Mesodermal cell (in vitro differentiated cells): ENCODE data around the gene RAPSN.

Source experiments
- H3K27ac ChIP-seq: 2 replicates; pipeline ENCODE4 v1.7.0; 2013; ENCODE audit warnings: mild to moderate bottlenecking, low read depth, low read length, moderate library complexity; ENCODE audit not compliant: severe bottlenecking
- H3K36me3 ChIP-seq: 2 replicates; pipeline ENCODE4 v1.7.1; 2013; ENCODE audit warnings: mild to moderate bottlenecking, low read length, moderate library complexity; ENCODE audit not compliant: control insufficient read depth, insufficient read depth
- H3K4me1 ChIP-seq: one replicate; pipeline ENCODE4 v1.7.1; 2013; ENCODE audit warnings: mild to moderate bottlenecking, low read length; ENCODE audit not compliant: insufficient read depth, control insufficient read depth, poor library complexity, severe bottlenecking
- H3K4me3 ChIP-seq: 2 replicates; pipeline ENCODE4 v1.7.0; 2013; ENCODE audit warnings: low read length, control low read depth, mild to moderate bottlenecking; ENCODE audit not compliant: insufficient read depth, poor library complexity, severe bottlenecking; ENCODE audit errors: extremely low read depth
- H3K9me3 ChIP-seq: 2 replicates; pipeline ENCODE4 v1.7.1; 2013; ENCODE audit warnings: mild to moderate bottlenecking, low read length, moderate library complexity; ENCODE audit not compliant: control insufficient read depth
- WGBS, 2 experiments: methylation state at CpG; one replicate each; pipeline ENCODE4 v1.1.5; 2013; ENCODE audit warnings: missing lambda C conversion rate in 2 of 2; ENCODE audit not compliant: insufficient coverage in 2 of 2; 5-methylcytosine and 5-hydroxymethylcytosine counted together

RAPSN gene

GRCh38 chr11:47395223-47396048, 53.5 kb downstream of the RAPSN start:
- Histone ChIP-seq H3K27ac (peak overlapping the region; percentile 33), H3K36me3 (no peaks in the 10 kb centered on the region), H3K9me3 (no peaks in the 10 kb centered on the region), H3K4me1 (peaks cover 45% of the 10 kb centered on the region), H3K4me3 (no peak overlapping the region)
- 96 to 97% methylated on average over 11 to 21 of the region's 25 CpGs for WGBS, 2 experiments

GRCh38 chr11:47394322-47395222, 54.4 kb downstream of the RAPSN start:
- 86 to 94% methylated on average over 26 to 29 of the region's 39 CpGs for WGBS, 2 experiments
- H3K4me3 ChIP-seq = no peak overlapping the region
- peaks cover 40% of the 10 kb centered on the region for H3K4me1 ChIP-seq
- peak overlapping the region; percentile 47 for H3K27ac ChIP-seq
- H3K9me3 ChIP-seq = no peaks in the 10 kb centered on the region
- no peaks in the 10 kb centered on the region for H3K36me3 ChIP-seq

DNA sequence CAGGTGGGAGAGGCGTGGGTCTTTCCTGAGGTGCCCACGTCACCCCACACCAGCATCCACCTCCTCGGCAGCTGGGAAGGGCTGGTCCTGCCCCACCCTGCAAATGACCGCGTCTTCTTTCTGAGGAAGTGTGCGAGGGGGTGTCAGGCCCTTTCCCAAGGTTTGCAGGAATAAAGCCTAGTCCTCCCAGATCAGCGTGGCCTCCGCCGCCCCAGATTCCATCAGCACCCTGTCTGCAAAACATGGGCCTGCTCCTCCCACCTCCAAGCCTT, 55.0 kb downstream of the RAPSN start:
- 91 to 94% methylated on average over 8 to 9 of the region's 9 CpGs for WGBS, 2 experiments
- peak overlapping the region; percentile 47 for H3K27ac ChIP-seq
- no peaks in the 10 kb centered on the region for H3K9me3 ChIP-seq
- peaks cover 40% of the 10 kb centered on the region for H3K4me1 ChIP-seq
- H3K36me3 ChIP-seq = no peaks in the 10 kb centered on the region
- H3K4me3 ChIP-seq = no peak overlapping the region

DNA sequence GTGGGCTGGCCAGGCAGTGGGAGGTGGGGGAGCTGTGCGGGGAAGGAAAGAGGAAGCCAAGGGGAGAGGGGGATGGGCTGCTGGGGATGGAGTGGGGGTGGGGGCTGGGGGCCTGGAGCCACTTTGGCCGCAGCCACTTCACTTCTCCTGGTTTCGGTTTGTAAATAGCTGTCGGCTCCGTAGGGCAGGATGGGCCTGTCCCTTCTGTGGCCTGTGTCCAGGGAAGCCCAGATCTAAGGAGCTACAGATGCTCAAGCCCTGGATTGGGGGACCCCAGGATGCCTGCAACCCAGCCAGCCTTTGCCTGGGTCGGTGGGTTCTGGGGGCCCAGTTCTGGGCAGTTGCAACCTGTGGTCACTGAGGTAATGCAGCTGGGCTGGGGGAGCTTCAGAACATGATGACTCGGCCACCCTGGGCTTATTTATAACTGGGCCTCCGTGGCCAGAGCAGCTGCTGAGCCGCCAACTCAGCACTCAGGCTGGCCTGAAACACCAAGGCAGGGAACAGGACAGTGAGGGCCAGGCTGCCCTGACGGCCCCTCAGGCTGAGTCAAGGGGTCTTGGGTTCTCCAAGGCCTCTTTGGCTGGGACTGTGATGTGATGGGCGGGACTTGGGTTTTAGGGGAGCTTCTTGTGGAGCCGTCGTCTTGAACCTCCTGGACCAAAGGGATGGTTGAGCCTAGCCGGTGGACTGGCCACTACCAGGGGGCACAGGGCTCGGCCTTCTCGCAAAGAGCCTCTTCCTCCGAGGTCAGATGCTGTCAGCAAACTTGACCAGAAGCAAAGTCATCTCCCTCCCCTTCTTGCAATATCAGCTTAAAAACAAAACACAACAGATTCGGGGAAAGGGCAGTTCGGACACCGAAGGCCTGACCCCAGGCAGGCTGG, 55.5 kb downstream of the RAPSN start:
- H3K27ac ChIP-seq = peak overlapping the region; percentile 47
- no peaks in the 10 kb centered on the region for H3K36me3 ChIP-seq
- WGBS, 2 experiments = 86 to 93% methylated on average over 12 to 19 of the region's 20 CpGs
- no peaks in the 10 kb centered on the region for H3K9me3 ChIP-seq
- H3K4me1 ChIP-seq = peaks cover 40% of the 10 kb centered on the region
- H3K4me3 ChIP-seq = no peak overlapping the region

- H3K9me3 ChIP-seq = no peaks in the 10 kb centered on the region
- no peaks in the 10 kb centered on the region for H3K36me3 ChIP-seq
- H3K4me3 ChIP-seq = no peak overlapping the region
- H3K27ac ChIP-seq = no peak overlapping the region
- WGBS, 2 experiments = 94% methylated on average over 13 of the region's 14 CpGs
- peaks cover 40% of the 10 kb centered on the region for H3K4me1 ChIP-seq
Measured at GRCh38 chr11:47392546-47393162, 56.3 kb downstream of the RAPSN start.

DNA sequence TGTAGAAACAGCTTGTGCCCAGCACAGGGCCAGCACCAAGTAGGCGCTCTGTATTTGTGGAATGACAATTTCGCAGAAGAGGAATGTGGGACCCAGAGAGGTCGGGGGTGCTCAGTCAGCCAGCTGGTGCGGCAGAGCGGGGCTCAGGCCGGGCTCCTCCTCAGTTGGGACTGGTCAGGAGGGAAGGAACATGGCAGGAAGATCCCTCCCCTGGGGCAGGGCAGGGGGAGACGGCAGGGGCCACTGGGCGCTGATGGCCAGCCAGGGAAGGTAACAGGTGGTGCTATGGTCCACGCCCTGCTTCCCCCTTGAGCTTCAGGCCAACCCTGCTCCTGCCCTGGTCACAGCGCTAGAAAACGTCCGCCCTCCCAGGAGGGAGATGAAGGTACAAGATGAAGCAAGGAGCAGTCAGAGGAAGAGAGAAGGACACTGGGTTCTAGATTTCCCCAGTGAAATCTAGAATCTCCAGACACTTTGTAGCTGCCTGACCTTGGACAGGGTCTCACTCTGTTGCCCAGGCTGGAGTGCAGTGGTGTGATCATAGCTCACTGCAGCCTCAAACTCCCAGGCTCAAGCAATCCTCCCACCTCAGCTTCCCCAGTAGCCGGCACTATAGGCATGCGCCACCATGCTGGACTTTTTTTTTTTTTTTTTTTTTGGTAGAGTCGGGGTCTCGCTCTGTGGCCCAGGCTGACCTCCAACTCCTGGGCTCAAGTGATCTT, 57.1 kb downstream of the RAPSN start:
- H3K27ac ChIP-seq = peak overlapping the region; percentile 29
- no peak overlapping the region for H3K4me3 ChIP-seq
- H3K36me3 ChIP-seq = no peaks in the 10 kb centered on the region
- 95 to 99% methylated on average over 11 to 14 of the region's 16 CpGs for WGBS, 2 experiments
- peaks cover 40% of the 10 kb centered on the region for H3K4me1 ChIP-seq
- H3K9me3 ChIP-seq = no peaks in the 10 kb centered on the region

DNA sequence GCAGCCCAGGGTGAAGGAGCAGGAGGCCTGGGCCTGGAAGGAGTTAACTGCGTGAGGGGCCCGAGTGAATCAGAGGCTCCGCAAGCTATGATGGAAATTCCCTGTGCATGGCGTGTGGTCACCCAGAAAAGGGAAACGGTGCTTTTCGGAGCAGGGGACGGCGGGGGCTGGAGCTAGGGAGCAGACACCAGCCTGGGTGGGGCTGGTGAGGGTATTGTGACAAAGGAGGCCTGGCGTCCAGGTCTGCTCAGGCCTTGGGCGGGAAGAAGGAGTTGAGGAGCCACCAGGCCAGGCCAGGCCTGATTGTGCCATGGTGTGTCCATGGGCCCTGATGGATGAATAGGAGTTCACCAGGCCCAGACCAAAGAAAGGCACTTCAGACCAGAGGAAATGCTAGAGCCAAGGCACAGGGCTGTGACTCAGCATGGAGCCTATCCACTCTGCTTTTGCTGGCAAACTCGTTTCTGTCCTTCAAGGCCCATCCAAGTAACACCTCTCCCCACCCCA, 57.8 kb downstream of the RAPSN start:
- peak overlapping the region; percentile 29 for H3K27ac ChIP-seq
- no peaks in the 10 kb centered on the region for H3K9me3 ChIP-seq
- H3K4me3 ChIP-seq = no peak overlapping the region
- no peaks in the 10 kb centered on the region for H3K36me3 ChIP-seq
- 88 to 95% methylated on average over 9 to 11 of the region's 11 CpGs for WGBS, 2 experiments
- peaks cover 40% of the 10 kb centered on the region for H3K4me1 ChIP-seq

DNA sequence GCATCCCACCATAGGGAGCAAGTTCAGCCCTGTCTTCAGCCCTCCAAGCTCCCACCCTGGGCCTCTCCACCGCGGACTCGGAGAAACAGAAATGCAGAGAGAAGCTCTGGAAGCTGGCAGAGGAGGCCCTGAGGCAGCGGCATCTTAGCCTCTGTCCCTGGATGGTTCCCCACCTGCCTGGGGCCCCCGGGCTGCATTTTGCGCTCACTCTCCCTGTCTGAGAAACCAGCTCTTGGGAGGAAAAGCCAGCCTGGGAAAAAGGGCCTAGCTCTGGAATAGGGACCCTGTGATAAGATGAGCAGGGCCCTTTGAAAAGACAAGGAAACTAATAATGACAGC, 58.5 kb downstream of the RAPSN start:
- WGBS, 2 experiments = 91 to 92% methylated on average over 3 to 6 of the region's 6 CpGs
- Histone ChIP-seq H3K27ac (no peak overlapping the region), H3K4me3 (no peak overlapping the region), H3K9me3 (no peaks in the 10 kb centered on the region), H3K36me3 (no peaks in the 10 kb centered on the region), H3K4me1 (peaks cover 40% of the 10 kb centered on the region)

- no peaks in the 10 kb centered on the region for H3K9me3 ChIP-seq
- H3K4me1 ChIP-seq = peaks cover 37% of the 10 kb centered on the region
- 93 to 95% methylated on average over 14 of the region's 17 CpGs for WGBS, 2 experiments
- no peak overlapping the region for H3K4me3 ChIP-seq
- H3K36me3 ChIP-seq = no peaks in the 10 kb centered on the region
- no peak overlapping the region for H3K27ac ChIP-seq
Measured at GRCh38 chr11:47389577-47390421, 59.1 kb downstream of the RAPSN start.
